Lower lobe of right lung (tissue), 2 donors: ENCODE results near the gene CAPZB. TPM values are rescaled to one million over a fixed set of nuclear protein-coding genes. Genes with fewer than 3 reads are reported as not detected.

ENCODE experiments used
- ATAC-seq, 2 donors: fragments of 200-7000 bp; cut with Tn5 transposase; one replicate each; pipeline ENCODE4 v1.9.1; 2020 to 2022; ENCODE audit warnings: mild to moderate bottlenecking in 2 of 2, moderate library complexity in 2 of 2
- DNase-seq: peaks from one replicate; pipeline ENCODE4 v3.0.0-alpha.2; 2020
- H3K27ac ChIP-seq: fragments of 200-600 bp; one replicate; pipeline ENCODE4 v1.8.0; 2022
- H3K27me3 ChIP-seq: fragments of 200-600 bp; one replicate; pipeline ENCODE4 v1.8.0; 2022; ENCODE audit warnings: low read depth
- H3K36me3 ChIP-seq: fragments of 200-600 bp; one replicate; pipeline ENCODE4 v1.8.0; 2022; ENCODE audit warnings: mild to moderate bottlenecking
- H3K4me1 ChIP-seq: fragments of 200-600 bp; one replicate; pipeline ENCODE4 v1.8.0; 2022
- H3K4me3 ChIP-seq: fragments of 200-600 bp; one replicate; pipeline ENCODE4 v1.8.0; 2022; ENCODE audit warnings: mild to moderate bottlenecking
- H3K9me3 ChIP-seq: fragments of 200-600 bp; one replicate; pipeline ENCODE4 v1.8.0; 2022
- intact Hi-C: fragments of 100-400 bp; cut with DNase I; formaldehyde crosslinking; loops from one replicate; pipeline ENCODE4 v1.11.0; 2022
- total RNA-seq: library from RNA; stranded (reverse); fragmentation: NEBNext Ultra II Directional; extraction: Animal tissue kit (Norgen Biotek cat#: 25700); gene quantifications from one replicate; pipeline ENCODE4 v1.2.1, GENCODE V29; 2021
- TF ChIP-seq, protein P1 (sequence below): fragments of 200-600 bp; IDR thresholded peaks from one replicate; pipeline ENCODE4 v1.8.0; 2022; ENCODE audit warnings: antibody characterized with exemption, mild to moderate bottlenecking
- donor health status: DM: no; HTN: yes; CAD: no; lungs with severe emphysema.

Gene CAPZB
- total RNA-seq, 1 donor from 2014 or later: 236 TPM

DNA sequence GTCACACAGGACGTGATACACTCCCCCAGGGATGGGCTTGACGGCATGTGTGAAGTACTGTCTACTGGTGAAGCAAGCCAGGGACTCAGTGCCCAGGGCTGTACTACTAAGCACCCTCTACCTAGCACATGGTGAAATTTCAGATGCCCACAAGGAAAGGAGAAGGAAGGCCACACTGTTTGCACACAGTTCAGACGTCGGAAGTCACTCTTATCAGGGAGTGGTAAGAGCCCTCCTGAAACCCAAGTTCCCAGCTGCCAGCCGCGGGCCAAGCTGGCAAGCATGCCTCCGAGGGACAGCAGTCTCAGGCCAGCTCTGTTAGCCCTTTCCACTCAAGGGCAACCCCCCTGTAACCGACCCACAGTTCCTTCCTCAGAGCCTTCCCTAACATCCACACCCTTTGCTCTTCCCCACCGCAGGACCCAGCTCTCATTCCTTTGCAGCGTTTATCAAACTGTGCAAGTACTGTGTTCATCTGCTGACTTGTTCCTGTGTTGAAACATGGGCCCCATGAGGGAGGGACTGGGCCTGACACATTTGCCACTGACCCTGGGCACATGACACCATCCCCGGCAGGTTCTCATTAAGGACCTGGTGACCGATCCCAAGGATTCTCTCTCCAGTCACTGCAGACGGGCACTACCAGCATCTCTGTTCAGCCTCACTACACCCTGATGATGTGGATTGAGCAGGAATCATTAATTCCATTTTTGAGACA lies 114.7 kb downstream of the CAPZB start:
- H3K4me1 ChIP-seq: peaks cover 76% of the 10 kb centered on the region
- H3K27me3 ChIP-seq: no peaks in the 10 kb centered on the region
- no peak overlapping the region for H3K4me3 ChIP-seq
- H3K27ac ChIP-seq: peak overlapping the region; percentile 85
- TF ChIP-seq, protein P1, sequence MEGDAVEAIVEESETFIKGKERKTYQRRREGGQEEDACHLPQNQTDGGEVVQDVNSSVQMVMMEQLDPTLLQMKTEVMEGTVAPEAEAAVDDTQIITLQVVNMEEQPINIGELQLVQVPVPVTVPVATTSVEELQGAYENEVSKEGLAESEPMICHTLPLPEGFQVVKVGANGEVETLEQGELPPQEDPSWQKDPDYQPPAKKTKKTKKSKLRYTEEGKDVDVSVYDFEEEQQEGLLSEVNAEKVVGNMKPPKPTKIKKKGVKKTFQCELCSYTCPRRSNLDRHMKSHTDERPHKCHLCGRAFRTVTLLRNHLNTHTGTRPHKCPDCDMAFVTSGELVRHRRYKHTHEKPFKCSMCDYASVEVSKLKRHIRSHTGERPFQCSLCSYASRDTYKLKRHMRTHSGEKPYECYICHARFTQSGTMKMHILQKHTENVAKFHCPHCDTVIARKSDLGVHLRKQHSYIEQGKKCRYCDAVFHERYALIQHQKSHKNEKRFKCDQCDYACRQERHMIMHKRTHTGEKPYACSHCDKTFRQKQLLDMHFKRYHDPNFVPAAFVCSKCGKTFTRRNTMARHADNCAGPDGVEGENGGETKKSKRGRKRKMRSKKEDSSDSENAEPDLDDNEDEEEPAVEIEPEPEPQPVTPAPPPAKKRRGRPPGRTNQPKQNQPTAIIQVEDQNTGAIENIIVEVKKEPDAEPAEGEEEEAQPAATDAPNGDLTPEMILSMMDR: no peak
- peaks cover 35% of the 10 kb centered on the region for H3K36me3 ChIP-seq
- DNase-seq (peak; percentile 77), ATAC-seq (peak; percentile 91)
- no peaks in the 10 kb centered on the region for H3K9me3 ChIP-seq
- intact Hi-C loops: no loop called here

DNA sequence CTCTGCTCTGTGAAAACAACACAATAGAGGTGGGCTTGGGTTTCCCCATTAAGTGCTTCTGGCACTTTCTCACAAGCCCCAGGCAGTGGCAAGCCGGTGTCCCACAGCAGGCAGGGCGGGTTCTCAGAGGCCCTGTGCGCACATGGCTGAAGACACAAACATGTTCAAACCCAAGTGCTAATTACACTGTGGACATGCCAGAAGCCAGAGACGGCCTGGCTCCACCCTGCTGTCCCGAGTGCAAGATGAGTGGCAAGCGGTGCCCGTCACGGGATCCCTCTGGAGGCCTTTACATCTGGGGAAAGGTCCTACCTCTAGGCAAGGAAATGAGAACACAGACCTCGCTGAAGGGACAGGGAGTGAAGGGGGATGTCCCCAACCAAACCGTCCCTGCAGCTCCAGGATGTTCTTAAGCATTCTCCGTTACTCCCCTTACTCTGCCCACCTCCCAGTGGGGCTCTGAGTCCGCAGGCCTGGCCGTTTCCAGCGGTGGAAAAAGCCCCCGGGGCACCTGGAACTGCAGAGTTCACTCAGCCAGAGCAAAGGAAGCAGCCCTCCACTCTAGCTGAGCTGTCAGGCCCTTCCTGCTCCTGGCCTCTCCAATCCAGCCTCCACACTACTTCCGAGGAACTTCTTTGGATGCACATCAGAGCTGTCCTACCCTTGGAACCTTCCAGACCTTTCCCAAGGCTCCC lies 115.8 kb downstream of the CAPZB start:
- H3K4me1 ChIP-seq: peaks cover 75% of the 10 kb centered on the region
- peak overlapping the region; percentile 85 for H3K27ac ChIP-seq
- peak; percentile 71 for DNase-seq
- peak; percentile 37 to 47 for ATAC-seq
- TF ChIP-seq, protein P1: no peak
- intact Hi-C loops: no loop called here
- no peak overlapping the region for H3K4me3 ChIP-seq
- no peaks in the 10 kb centered on the region for H3K27me3 ChIP-seq
- peaks cover 36% of the 10 kb centered on the region for H3K36me3 ChIP-seq
- H3K9me3 ChIP-seq: no peaks in the 10 kb centered on the region

DNA sequence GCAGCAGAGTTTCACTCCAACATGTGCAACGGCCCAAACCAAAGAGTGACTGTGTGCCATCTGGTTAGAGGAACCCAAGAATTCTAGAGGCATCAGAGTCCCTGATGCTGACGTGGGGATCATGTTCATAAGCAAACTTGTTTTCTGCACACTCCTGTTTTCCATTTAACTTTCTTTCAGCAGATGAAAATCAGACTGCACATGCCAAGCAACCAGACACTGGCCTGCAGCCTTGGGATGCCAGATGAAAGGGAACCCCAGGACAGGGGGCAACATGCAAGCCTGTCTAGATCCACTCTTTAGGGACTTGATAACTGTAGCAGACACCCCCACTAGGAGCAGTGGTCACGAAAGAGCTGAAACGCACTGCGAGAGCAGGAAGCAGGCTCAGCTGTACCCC lies 116.4 kb downstream of the CAPZB start:
- H3K4me1 ChIP-seq: peaks cover 73% of the 10 kb centered on the region
- TF ChIP-seq, protein P1: no peak
- H3K27ac ChIP-seq: peak overlapping the region; percentile 85

DNA sequence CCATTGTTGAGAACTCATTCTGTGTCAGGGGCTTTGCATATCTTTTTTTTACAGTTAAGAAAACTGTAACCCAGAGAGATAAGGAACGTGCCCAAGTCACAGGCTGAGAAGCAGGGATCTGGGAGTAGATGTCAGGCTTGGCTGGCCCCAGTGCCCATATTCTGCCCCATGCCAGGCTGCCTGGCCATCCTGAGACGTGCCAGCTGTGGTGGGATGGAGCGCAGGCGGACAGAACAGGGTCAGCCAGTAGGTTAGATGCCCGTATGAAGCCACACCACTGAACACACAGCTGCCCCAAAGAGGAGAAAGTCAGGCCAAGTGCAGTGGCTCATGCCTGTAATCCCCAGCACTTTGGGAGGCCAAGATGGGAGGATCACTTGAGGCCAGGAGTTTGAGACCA lies 117.3 kb downstream of the CAPZB start:
- Histone ChIP-seq H3K27me3 (no peaks in the 10 kb centered on the region), H3K36me3 (peaks cover 21% of the 10 kb centered on the region), H3K4me1 (peaks cover 70% of the 10 kb centered on the region), H3K9me3 (no peaks in the 10 kb centered on the region), H3K27ac (no peak overlapping the region), H3K4me3 (no peak overlapping the region)
- TF ChIP-seq, protein P1: no peak
- no peak for DNase-seq
- ATAC-seq: no peak
- intact Hi-C loops: no loop called here

More for the DNA sequence above, 116.4 kb downstream of the CAPZB start:
- ATAC-seq (no peak), DNase-seq (no peak)
- no peaks in the 10 kb centered on the region for H3K9me3 ChIP-seq
- H3K27me3 ChIP-seq: no peaks in the 10 kb centered on the region
- H3K36me3 ChIP-seq: peaks cover 30% of the 10 kb centered on the region
- intact Hi-C loops: no loop called here
- no peak overlapping the region for H3K4me3 ChIP-seq

DNA sequence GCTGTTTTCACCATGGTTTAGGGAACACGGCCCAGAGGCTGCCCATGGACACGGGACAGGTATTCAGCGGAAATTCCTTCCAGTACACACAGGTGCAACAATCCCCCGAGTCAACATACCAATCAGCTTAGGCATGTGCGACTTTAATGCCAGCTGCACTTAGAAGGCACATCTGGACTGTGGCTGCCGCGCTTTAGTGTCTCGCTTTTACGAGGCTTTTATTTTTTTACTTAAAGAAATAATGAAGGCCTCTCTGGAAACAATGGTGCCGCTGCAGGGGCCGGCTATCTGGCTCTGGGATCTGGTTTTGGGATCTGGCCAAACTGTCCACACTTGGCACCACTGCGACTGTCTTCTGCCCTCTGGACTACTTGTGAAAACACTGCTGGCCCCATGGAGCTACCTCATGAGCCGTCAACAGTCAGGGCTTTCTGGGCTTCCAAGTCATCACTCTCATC lies 117.7 kb downstream of the CAPZB start:
- Histone ChIP-seq H3K27me3 (no peaks in the 10 kb centered on the region), H3K27ac (no peak overlapping the region), H3K36me3 (peaks cover 19% of the 10 kb centered on the region), H3K9me3 (no peaks in the 10 kb centered on the region), H3K4me1 (peaks cover 65% of the 10 kb centered on the region), H3K4me3 (no peak overlapping the region)
- intact Hi-C loops: no loop called here
- ATAC-seq: peak in 1 of 2 donors; percentile 20
- DNase-seq: no peak
- TF ChIP-seq, protein P1: no peak
